Measurements from ENCODE around the gene FOXP1.
A peak's percentile ranks its signal among the peaks of the same experiment; 100 is the strongest.

Gene FOXP1

GRCh38 chr3:71563827-71564226 lies 19.7 kb downstream of the FOXP1 start:
- ATAC-seq = no peak
- TF ChIP-seq RARB (CRISPR knock-in tag; IDR thresholded peaks at IDR 0.05) (no peak), CSRNP3 (CRISPR knock-in tag; IDR thresholded peaks at IDR 0.05) (no peak), ZNF70 (CRISPR knock-in tag; IDR thresholded peaks at IDR 0.05) (no peak), CSDC2 (CRISPR knock-in tag; IDR thresholded peaks at IDR 0.05) (no peak), ISL1 (CRISPR knock-in tag; IDR thresholded peaks at IDR 0.05) (no peak), ZFP3 (CRISPR knock-in tag; IDR thresholded peaks at IDR 0.05) (no peak), PATZ1 (CRISPR knock-in tag; IDR thresholded peaks at IDR 0.05; ENCODE audit: borderline replicate concordance) (no peak), ZNF565 (CRISPR knock-in tag; conservative IDR thresholded peaks at IDR 0.05; ENCODE audit: low read depth) (no peak), POU6F1 (CRISPR knock-in tag; IDR thresholded peaks at IDR 0.05; ENCODE audit: borderline replicate concordance, low read depth) (no peak), BACH2 (CRISPR knock-in tag; IDR thresholded peaks at IDR 0.05; ENCODE audit: borderline replicate concordance) (no peak), ARNTL (CRISPR knock-in tag; IDR thresholded peaks at IDR 0.05; ENCODE audit: borderline replicate concordance, low read depth) (no peak), ZNF8 (CRISPR knock-in tag; IDR thresholded peaks at IDR 0.05) (no peak), TOX (CRISPR knock-in tag; IDR thresholded peaks at IDR 0.05; ENCODE audit: borderline replicate concordance) (no peak), SNAI2 (CRISPR knock-in tag; IDR thresholded peaks at IDR 0.05) (no peak), TSHZ2 (CRISPR knock-in tag; IDR thresholded peaks at IDR 0.05) (no peak), ZC3H10 (CRISPR knock-in tag; IDR thresholded peaks at IDR 0.05) (no peak), GLIS3 (CRISPR knock-in tag; IDR thresholded peaks at IDR 0.05) (no peak), PPARA (CRISPR knock-in tag; IDR thresholded peaks at IDR 0.05; ENCODE audit: borderline replicate concordance) (no peak)

- no peak for ATAC-seq
- TF ChIP-seq PPARA (CRISPR knock-in tag; IDR thresholded peaks at IDR 0.05; ENCODE audit: borderline replicate concordance) = no peak
- no peak for TF ChIP-seq TOX (CRISPR knock-in tag; IDR thresholded peaks at IDR 0.05; ENCODE audit: borderline replicate concordance)
- TF ChIP-seq TSHZ2 (CRISPR knock-in tag; IDR thresholded peaks at IDR 0.05) = no peak
- TF ChIP-seq SNAI2 (CRISPR knock-in tag; IDR thresholded peaks at IDR 0.05) = no peak
- no peak for TF ChIP-seq ESRRG (CRISPR knock-in tag; IDR thresholded peaks at IDR 0.05)
- no peak for TF ChIP-seq ZNF70 (CRISPR knock-in tag; IDR thresholded peaks at IDR 0.05)
- no peak for TF ChIP-seq ZNF8 (CRISPR knock-in tag; IDR thresholded peaks at IDR 0.05)
Observed at GRCh38 chr3:71562938-71563337, 20.6 kb downstream of the FOXP1 start.

- no peak for TF ChIP-seq ISL1 (CRISPR knock-in tag; IDR thresholded peaks at IDR 0.05)
- TF ChIP-seq SNAI2 (CRISPR knock-in tag; IDR thresholded peaks at IDR 0.05) = no peak
- peak; percentile 77 for TF ChIP-seq ZNF8 (CRISPR knock-in tag; IDR thresholded peaks at IDR 0.05)
- no peak for TF ChIP-seq CSRNP3 (CRISPR knock-in tag; IDR thresholded peaks at IDR 0.05)
- TF ChIP-seq GLIS3 (CRISPR knock-in tag; IDR thresholded peaks at IDR 0.05) = no peak
Observed at GRCh38 chr3:71560665-71561064, 22.9 kb downstream of the FOXP1 start.

More at GRCh38 chr3:71560665-71561064, 22.9 kb downstream of the FOXP1 start:
- no peak for ATAC-seq

Data from SK-N-SH treated with all-trans-retinoic acid at 6 μM for 48 hours (cell line).